HG02870 (cell line): ENCODE results near the gene CYREN.
"Not testable (repeated sequence)": the region's sequence is repeated elsewhere in the genome, so short reads cannot be mapped to it uniquely, and the experiment has no call there.

Experiments used
- ATAC-seq: cut with Tn5 transposase; IDR thresholded peaks from one replicate; pipeline ENCODE4 v1.9.1; 2021; ENCODE audit warnings: mild to moderate bottlenecking, moderate library complexity; ENCODE audit not compliant: unreplicated experiment

CYREN gene

DNA sequence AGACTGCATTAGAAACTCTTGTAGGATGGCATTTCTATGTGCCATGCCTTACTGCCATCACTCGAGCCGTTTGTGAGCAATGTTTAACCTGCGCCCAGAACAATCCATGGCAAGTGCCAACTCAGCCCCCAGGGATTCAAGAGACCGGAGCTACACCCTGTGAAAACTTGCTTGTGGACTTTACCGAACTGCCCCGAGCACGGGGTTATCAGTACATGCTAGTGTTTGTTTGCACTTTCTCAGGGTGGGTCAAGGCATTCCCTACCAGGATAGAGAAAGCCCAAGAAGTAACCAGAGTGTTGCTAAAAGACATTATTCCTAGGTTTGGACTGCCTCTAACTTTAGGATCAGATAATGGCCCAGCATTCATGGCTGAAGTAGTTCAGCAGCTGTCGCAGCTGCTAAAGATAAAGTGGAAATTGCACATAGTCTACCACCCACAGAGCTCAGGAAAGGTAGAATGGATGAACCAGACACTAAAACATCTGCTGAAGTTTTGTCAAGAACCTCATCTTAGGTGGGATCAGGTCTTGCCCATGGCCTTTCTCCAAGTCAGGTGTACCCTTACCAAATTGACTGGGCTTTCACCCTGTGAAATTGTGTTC, 8.9 kb upstream of the CYREN start:
- ATAC-seq = no peak

DNA sequence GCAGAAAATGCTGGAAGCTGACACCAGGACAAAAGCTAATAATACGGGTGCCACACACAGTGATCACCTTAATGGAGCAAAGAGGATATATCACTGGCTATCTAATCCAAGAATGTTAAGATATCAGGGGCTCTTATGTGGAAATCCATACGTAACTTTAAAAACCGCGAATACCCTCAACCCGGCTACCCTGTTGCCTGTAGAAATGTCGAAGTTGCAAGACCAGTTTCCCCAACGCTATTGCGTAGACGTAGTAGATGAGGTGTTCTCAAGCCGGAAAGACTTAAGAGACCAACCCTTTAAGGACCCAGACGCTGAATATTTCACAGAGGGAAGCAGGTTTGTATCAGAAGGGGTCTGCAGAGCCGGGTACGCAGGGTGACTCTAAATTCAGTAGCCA, 7.9 kb upstream of the CYREN start:
- ATAC-seq = no peak

DNA sequence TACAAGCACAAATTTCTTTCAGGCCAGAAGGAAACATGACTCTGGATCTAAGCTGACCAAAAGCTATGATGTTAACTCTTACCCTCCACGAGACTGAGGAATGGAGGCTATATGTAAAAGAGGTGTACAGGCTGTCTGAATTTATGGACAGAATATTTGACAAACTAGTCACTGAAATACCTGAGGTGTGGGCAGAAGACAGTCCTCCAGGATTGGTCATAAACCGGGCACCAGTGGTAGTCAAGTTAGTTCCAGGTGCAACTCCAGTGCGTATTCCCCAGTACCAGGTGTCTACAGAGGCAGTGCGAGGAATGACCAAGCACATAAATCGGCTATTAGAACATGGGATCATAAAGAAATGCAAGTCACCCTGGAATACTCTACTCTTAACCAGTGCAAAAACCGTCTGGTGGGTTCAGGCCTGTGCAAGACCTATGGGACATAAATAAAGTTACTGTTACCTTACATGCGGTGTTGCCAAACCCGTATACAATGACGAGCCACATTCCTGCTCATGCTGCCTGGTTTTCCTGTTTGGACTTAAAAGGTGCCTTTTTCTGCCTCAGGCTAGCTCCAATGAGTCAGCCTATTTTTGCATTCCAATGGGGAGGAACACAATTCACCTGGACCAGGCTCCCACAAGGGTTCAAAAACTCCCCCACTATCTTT, 6.7 kb upstream of the CYREN start:
- ATAC-seq = no peak

DNA sequence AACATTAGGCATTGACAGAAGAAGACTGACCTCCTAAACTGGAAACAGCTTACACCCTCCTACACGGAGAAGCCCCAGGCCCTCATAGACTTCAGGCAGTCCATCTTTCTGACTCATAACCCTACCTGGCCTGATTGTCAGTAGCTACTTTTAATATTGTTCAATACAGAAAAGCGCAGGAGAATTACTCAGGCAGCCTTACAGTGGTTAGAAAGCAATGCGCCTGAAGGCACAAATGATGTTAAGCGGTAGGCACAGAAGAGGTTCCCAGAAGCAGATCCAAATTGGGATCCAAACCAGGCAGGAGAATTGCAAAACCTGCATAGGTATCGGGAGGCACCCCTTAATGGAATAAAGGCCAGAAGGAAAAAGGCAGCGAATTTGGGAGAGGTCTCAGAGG, 5.4 kb upstream of the CYREN start:
- no peak for ATAC-seq

DNA sequence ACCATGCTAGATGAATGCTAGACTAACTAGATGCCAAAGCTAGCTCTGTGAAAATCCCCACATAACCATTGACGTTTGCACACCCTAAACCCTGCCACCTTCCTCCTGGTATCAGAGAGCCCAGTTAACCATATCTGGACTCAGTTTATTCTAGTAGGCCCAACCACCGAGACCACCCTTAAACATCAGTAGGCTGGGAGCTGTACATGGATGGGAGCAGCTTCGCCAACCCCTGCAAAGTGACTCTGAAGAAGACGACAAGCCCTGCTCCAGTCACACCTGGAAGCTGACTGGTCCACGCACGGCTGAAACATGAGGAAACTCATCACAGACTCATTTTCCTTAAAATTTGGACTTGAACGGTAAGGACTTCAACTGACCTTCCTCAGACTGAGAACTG, 4.4 kb upstream of the CYREN start:
- no peak for ATAC-seq

DNA sequence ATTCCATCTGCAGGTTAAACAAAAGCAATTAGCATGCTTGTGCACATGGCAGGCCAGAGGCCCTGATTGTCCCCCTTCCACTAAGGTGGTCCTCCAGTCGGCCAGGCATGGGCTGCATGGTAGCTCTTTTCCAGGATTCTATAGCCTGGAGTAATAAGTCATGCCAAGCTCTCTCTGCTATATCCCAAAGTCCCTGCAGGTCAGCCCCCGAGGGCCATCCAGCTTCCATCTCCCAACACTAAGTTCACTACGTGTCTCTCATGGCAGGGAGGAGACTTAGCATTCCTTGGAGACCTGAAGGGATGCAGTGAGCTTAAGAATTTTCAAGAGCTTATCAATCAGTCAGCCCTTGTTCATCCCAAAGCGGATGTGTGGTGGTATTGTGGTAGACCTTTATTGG, 3.4 kb upstream of the CYREN start:
- not testable (repeated sequence) for ATAC-seq

DNA sequence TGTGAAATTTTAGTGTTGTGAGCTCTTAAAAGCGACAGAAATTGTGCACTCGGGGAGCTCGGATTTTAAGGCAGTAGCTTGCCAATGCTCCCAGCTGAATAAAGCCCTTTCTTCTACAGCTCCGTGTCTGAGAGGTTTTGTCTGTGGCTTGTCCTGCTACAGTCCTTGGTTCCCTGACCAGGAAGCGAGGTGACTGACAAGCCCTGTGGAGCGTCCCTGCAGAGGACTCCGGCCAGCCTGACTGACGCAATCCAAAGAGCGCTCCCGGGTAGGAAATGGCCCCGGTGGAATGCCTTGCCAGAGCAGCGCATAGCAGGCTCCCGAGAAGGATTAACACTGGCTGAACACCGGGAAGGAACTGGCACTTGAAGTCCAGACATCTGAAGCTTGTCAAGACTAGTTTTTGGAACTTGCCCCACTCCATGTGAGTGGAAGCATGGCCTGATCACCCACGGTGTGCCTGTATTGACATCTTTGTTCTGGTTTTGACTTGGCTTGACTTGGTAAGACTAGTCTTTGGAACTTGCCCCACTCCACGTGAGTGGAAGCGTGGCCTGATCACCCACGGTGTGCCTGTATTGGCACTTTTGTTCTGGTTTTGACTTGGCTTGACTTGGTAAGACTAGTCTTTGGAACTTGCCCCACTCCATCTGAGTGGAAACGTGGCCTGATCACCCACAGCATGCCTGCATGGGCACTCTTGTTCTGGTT, 1.2 kb upstream of the CYREN start:
- not testable (repeated sequence) for ATAC-seq

DNA sequence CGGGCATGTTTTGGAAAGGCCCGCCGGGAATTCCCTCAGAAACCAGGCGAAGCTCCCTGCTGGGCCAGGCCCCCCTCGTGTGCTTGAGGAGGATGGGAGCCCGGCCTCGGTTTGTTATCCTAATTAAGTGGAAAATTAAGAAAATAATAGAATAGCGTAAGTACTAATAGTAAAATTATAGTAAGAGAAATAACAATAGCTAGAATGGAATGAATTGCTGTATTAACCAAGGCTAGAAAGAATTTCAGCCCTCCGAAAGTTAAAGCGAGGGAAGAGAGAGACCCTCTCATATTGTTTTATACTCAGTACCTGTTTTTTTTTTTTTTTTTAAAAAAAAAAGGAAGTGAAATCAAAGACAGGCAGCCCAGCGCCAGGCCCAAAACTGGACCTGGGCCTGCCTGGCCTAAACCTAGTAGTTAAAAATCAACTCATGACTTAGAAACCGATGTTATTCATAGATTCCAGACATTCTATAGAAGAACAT, 533 bp upstream of the CYREN start:
- peak; percentile 31 for ATAC-seq

DNA sequence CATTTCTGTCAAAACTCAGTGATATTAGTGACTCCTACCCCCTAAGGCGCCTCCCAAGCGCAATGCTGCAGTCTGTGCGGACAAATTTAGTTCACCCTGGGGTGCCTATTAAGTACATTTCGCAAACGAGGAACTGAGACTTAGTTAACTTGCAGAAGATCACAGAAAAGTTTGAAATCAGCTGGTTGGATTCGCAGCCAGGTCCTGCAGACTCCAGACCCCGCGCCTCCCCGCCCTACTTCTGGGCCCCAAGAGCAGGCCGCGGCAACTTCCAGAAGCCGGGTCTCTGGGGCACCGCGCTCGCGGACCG, 588 bp downstream of the CYREN start:
- peak; percentile 12 for ATAC-seq

DNA sequence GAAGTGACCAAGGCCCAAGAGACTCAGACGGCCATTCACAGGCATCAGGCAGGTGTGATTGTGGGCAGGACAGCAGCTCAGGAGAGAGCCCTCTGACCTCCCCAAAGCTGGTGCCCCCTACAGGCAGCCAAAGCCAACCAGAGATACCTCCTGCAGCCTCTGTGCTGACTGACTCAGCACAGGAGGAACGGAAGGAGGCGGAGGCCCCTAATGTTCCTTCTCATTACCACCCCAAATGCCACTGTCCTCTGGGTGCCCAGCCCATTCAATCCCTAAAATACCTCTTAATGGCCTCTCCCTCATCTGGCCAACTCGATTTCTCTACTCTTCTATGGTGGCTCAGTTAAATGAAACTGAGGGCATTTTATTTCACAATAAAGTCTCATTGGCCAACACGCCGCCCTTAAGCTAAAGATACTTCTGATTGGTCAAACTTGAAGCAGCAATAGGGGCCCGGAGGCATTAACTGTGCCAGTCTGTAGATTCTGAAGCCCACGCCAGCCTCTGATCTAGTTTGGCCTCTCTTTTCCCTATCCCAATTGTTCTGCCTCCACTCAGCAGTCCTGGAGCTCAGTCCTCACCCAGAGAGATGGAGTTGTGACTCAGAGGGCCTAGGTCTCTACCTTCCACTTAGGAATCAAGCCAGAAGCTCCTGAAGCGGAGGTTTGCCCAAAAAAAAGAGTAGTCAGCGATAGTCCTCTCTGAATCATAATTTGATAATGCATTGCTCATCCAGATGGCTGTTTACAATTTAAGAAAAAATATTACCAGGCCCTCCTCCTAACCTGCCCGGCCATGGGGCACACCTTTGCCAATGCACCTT, 1.2 kb downstream of the CYREN start:
- peak; percentile 38 for ATAC-seq

DNA sequence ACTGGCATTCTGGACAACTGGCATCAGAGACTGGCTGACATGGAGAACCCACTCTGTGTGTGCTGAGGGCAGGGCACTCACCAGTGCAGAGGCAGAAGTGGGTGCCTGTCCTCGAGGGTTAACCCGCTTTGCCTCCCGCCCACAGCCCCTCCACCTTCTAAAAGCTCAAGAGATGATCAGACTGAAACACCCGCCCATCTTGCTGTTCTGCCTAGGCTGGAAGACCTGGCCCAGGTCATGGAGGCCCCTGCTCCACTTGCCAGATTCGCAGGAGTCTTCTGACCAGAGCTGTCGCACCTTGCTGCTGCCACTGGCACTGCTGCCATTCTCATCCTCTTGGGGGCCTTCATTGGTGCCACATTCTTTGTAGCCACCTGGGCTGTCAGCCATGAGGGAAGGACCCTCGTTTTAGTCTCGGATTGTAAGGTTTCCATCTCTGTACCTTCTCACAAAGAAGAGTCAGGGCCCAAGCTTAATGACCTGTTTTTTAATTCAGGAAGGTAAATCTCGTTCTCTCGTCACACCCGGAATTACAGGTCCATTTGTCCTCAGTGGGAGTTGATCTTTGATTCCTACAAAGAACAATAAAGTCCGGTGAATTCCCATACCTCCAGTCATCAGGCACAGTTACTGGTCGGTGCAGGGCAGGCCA, 1.9 kb downstream of the CYREN start:
- ATAC-seq = no peak

DNA sequence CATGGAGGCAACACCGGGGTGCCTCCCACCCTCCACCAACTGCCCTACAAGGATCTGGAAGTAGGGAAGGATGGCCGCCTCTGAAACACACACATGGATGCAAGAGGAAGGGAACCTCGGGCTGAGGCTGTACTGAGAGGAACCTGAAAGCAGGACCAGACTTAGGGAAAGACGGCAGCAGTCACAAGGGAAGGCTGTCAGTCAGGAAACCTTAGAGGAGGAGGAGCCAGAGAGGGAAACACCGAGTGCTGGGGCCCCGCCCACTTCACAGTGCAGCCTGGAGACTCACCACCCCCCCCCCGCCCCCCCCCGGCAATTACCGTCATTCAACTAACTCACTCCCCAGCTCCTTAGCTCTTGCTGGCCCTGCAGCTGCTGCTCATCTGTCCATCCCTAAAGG, 2.5 kb downstream of the CYREN start:
- ATAC-seq = no peak

DNA sequence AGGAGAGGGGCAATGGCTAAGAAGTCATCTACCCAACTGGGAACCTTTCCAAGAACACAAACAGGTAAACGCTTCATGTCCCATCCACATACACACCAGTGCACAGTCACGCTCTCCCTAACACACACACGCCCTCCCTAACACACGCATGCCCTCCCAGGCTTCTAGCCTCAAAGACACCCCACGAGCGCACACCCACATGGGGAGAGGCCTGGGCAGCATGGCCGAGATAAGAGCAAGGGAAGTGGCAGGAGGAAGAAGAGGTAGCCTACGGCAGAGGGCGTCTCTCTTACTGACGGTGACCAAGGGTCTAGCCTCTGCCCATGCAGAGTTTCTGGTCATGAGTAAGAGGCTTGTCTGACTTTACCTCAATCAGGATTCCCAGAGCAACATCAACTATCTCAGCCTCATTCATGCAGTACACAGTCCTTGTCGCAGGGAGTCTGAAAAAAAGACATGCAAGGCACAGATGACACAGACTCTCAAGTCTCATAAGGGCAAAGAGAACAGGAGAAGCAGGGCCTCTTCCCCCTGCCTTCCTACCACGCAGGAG, 3.1 kb downstream of the CYREN start:
- ATAC-seq = no peak

DNA sequence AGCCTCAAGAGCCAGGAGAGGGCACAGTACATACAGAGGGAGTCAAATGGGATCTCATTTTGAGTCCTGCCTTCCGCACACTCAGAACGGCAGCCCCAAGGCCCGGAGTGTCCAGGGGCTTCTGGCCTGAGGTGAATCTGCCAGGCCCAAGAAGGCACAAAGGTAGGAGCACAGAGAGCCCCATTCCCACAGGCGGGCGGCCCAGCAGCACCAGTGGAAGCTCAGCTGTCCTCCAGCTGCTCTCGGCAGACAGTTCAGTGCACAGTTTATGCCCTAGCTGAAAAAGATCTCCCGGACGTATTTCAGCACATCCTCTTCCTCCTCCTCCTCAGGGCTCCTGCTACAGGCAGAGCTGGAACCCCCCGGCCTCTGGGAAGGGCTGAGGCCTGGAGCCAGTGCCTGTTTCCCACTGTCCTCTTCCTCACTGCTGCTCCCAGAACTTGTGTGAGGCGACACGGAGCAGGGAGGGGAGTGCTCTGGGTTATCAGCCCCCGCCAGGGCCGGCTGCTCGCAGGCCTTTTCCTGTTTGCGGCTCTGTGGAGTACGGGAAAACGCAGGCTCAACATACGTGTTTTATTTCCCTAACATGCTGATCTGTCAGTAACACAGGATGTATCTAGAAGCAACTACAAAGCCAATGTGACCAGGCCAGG, 4.0 kb downstream of the CYREN start:
- no peak for ATAC-seq

DNA sequence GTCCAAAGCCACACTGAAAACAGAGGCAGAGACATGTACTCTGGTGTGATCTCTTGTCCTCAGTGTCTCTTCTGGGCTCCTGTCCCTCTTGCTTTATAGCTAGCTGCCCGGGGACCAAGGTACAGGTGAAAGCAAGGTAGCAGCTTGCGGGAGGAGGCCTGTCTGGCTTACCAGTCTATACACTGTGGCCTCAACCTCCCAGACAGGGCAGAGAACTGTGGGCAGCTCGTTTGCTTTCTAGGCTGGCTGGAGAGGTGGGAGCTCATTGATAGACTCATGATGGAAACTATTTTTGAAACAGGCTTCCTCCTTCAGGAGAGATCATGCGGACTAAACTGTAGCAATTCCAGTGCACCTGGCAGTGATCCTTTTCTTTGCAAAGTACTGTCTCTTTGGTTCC, 4.6 kb downstream of the CYREN start:
- ATAC-seq = no peak

DNA sequence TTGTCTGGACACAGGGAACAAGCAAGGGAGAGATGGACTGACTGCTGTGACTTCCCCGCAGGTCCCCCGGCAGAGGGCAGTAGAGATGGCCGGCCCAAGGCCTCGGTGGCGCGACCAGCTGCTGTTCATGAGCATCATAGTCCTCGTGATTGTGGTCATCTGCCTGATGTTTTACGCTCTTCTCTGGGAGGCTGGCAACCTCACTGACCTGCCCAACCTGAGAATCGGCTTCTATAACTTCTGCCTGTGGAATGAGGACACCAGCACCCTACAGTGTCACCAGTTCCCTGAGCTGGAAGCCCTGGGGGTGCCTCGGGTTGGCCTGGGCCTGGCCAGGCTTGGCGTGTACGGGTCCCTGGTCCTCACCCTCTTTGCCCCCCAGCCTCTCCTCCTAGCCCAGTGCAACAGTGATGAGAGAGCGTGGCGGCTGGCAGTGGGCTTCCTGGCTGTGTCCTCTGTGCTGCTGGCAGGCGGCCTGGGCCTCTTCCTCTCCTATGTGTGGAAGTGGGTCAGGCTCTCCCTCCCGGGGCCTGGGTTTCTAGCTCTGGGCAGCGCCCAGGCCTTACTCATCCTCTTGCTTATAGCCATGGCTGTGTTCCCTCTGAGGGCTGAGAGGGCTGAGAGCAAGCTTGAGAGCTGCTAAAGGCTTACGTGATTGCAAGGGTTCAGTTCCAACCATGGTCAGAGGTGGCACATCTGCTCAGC, 6.0 kb downstream of the CYREN start:
- no peak for ATAC-seq

DNA sequence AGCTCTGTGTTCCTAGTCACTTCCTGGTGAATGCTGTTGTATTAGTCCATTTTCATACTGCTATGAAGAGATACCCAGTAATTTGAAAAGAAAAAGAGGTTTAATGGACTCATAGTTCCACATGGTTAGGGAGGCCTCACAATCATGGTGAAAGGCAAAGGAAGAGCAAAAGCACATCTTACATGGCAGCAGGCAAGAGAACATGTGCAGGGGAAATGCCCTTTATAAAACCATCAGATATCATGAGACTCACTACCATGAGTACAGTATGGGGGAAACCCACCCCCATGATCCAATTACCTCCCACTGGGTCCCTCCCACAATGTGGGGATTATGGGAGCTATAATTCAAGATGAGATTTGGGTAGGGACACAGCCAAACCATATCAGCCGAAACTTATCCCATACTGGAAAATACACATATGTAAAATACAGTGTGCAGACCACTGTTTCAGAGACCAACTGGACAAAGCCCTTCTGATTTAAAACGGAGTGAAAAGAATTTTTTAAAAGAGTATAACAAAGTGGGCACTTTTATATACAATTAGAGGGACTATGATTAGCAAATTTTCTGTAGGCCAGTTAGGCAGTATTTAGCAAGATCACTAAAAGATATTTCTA, 8.0 kb downstream of the CYREN start:
- no peak for ATAC-seq

DNA sequence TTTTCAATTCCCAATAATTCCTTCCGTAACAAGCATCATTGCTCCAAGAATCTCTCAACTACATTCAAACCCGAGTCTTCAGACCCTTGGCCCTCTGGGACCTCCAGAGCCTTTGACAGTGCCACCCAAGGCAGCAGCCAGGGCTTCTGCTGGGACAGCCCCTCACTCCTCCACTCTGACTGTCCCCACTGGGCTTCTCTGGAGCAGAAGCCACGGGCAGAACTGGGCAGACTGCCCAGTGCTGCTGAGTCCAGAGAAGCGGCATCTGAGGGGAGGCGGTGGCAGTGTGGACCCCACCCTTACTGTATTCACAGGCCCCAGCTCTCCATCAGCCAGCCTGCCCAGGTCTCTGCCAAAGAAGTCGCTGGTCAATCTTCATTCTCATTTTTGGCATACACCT, 8.8 kb downstream of the CYREN start:
- ATAC-seq = no peak
